C4-2B (cell line): Measurements from ENCODE around the gene CLTC.

Source experiments
- ZFX ChIP-seq: fragments of 450-650 bp; IDR thresholded peaks from 2 replicates; pipeline ENCODE4 v1.6.1; 2017
- TF ChIP-seq, protein P1 (sequence below): fragments of 450-650 bp; conservative IDR thresholded peaks from 2 replicates; pipeline ENCODE4 v1.5.1; 2017; ENCODE audit warnings: mild to moderate bottlenecking

- TF ChIP-seq, protein P1, sequence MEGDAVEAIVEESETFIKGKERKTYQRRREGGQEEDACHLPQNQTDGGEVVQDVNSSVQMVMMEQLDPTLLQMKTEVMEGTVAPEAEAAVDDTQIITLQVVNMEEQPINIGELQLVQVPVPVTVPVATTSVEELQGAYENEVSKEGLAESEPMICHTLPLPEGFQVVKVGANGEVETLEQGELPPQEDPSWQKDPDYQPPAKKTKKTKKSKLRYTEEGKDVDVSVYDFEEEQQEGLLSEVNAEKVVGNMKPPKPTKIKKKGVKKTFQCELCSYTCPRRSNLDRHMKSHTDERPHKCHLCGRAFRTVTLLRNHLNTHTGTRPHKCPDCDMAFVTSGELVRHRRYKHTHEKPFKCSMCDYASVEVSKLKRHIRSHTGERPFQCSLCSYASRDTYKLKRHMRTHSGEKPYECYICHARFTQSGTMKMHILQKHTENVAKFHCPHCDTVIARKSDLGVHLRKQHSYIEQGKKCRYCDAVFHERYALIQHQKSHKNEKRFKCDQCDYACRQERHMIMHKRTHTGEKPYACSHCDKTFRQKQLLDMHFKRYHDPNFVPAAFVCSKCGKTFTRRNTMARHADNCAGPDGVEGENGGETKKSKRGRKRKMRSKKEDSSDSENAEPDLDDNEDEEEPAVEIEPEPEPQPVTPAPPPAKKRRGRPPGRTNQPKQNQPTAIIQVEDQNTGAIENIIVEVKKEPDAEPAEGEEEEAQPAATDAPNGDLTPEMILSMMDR = no peak
- TF ChIP-seq ZFX = no peak
These were observed 99.8 kb downstream of the CLTC start for GRCh38 chr17:59719526-59719925.
